Panc1 (cell line): Measurements from ENCODE around the gene PRR4.

Source experiments
- CTCF ChIP-seq: fragments of 450-650 bp; IDR thresholded peaks from 2 replicates; pipeline ENCODE4 v1.5.1; 2017; ENCODE audit warnings: mild to moderate bottlenecking
- POLR2AphosphoS5 ChIP-seq: IDR thresholded peaks from 2 replicates; pipeline ENCODE4 v1.6.1; 2012; ENCODE audit warnings: mild to moderate bottlenecking, low read depth, low read length, moderate library complexity
- REST ChIP-seq, 2 experiments: IDR thresholded peaks; 2 replicates each; pipeline ENCODE4 v1.6.1; 2011 to 2012; ENCODE audit warnings: low read depth in 2 of 2, control low read depth in 1 of 2, low read length in 1 of 2, mild to moderate bottlenecking in 1 of 2, moderate library complexity in 1 of 2; ENCODE audit not compliant: insufficient read depth in 1 of 2
- SIN3A ChIP-seq: IDR thresholded peaks from 2 replicates; pipeline ENCODE4 v1.6.1; 2012; ENCODE audit warnings: low read depth, mild to moderate bottlenecking, low read length, moderate library complexity, borderline replicate concordance; ENCODE audit not compliant: insufficient read depth

GRCh38 chr12:10851243-10851858 is 2.1 kb upstream of the PRR4 start:
- TF ChIP-seq CTCF: no peak
- no peak for TF ChIP-seq POLR2AphosphoS5
- no peak for TF ChIP-seq REST (IDR thresholded peaks at IDR 0.05; ENCODE audit: insufficient read depth in 1 of 2, low read depth in 2 of 2, low read length in 1 of 2)
- TF ChIP-seq SIN3A: no peak
